Stimulated activated CD4-positive, alpha-beta T cell treated with anti-CD3 and anti-CD28 coated beads, Interleukin-4, amount 100 ng/mL, for 4 hours (primary cell): Measurements from ENCODE around the gene EME2.

Experiments
- DNase-seq, 2 experiments: peaks; one replicate each; pipeline ENCODE4 v3.0.0-alpha.2; 2020

Gene EME2

GRCh38 chr16:1820946-1821290, 48.3 kb downstream of the EME2 start:
- DNase-seq, result no peak

GRCh38 chr16:1821861-1822611, 49.4 kb downstream of the EME2 start:
- no peak for DNase-seq

- no peak for DNase-seq
Observed at GRCh38 chr16:1822801-1823200, 50.2 kb downstream of the EME2 start.

- DNase-seq, result no peak
Observed at GRCh38 chr16:1823821-1824220, 51.2 kb downstream of the EME2 start.

GRCh38 chr16:1825381-1825863, 52.8 kb downstream of the EME2 start:
- DNase-seq, result no peak
